Activated CD8-positive, alpha-beta memory T cell treated with anti-CD3 and anti-CD28 coated beads, Interleukin-2, amount 50 U/mL, for 48 hours (primary cell): ENCODE measurements around the gene F13A1.

Source experiments
- DNase-seq: peaks from one replicate; pipeline ENCODE4 v3.0.0-alpha.2; 2020

F13A1 gene

GRCh38 chr6:6236730-6237469, 83.6 kb downstream of the F13A1 start:
- no peak for DNase-seq

- DNase-seq: no peak
Observed at GRCh38 chr6:6235786-6236185, 84.7 kb downstream of the F13A1 start.

- DNase-seq: no peak
Observed at GRCh38 chr6:6234963-6235362, 85.5 kb downstream of the F13A1 start.

- DNase-seq: no peak
Observed at GRCh38 chr6:6230286-6230685, 90.2 kb downstream of the F13A1 start.

- no peak for DNase-seq
Observed at GRCh38 chr6:6227896-6228295, 92.6 kb downstream of the F13A1 start.

- no peak for DNase-seq
Observed at GRCh38 chr6:6225885-6226529, 94.5 kb downstream of the F13A1 start.

- DNase-seq: no peak
Observed at GRCh38 chr6:6224933-6225486, 95.5 kb downstream of the F13A1 start.

- no peak for DNase-seq
Observed at GRCh38 chr6:6221787-6222535, 98.5 kb downstream of the F13A1 start.

GRCh38 chr6:6220718-6221117, 99.7 kb downstream of the F13A1 start:
- no peak for DNase-seq

GRCh38 chr6:6219716-6220115, 100.7 kb downstream of the F13A1 start:
- no peak for DNase-seq

GRCh38 chr6:6218759-6219085, 101.7 kb downstream of the F13A1 start:
- DNase-seq: no peak

GRCh38 chr6:6217855-6218758, 102.4 kb downstream of the F13A1 start:
- no peak for DNase-seq

GRCh38 chr6:6210994-6211393, 109.5 kb downstream of the F13A1 start:
- DNase-seq: no peak

- no peak for DNase-seq
Observed at GRCh38 chr6:6202886-6203285, 117.6 kb downstream of the F13A1 start.

- no peak for DNase-seq
Observed at GRCh38 chr6:6201200-6201599, 119.3 kb downstream of the F13A1 start.

GRCh38 chr6:6199678-6200077, 120.8 kb downstream of the F13A1 start:
- no peak for DNase-seq

GRCh38 chr6:6196762-6197161, 123.7 kb downstream of the F13A1 start:
- DNase-seq: no peak

GRCh38 chr6:6195080-6195479, 125.4 kb downstream of the F13A1 start:
- no peak for DNase-seq

- no peak for DNase-seq
Observed at GRCh38 chr6:6193221-6193745, 127.2 kb downstream of the F13A1 start.

- no peak for DNase-seq
Observed at GRCh38 chr6:6191909-6192308, 128.6 kb downstream of the F13A1 start.

GRCh38 chr6:6191476-6191875, 129.0 kb downstream of the F13A1 start:
- no peak for DNase-seq

- DNase-seq: no peak
Observed at GRCh38 chr6:6180684-6181083, 139.8 kb downstream of the F13A1 start.
